Right lobe of liver (tissue), 6 donors: ENCODE results near the gene CSNK2B. TPM values are rescaled to one million over a fixed set of nuclear protein-coding genes. Genes with fewer than 3 reads are reported as not detected.
A peak's percentile ranks its signal among the peaks of the same experiment; 100 is the strongest.
"Not testable (repeated sequence)": the region's sequence is repeated elsewhere in the genome, so short reads cannot be mapped to it uniquely, and the experiment has no call there.

Experiments used
- ATAC-seq, 4 donors: fragments of 200-7000 bp; cut with Tn5 transposase; one replicate each; pipeline ENCODE4 v1.9.1; 2020; ENCODE audit warnings: mild to moderate bottlenecking in 4 of 4, moderate library complexity in 4 of 4
- DNase-seq, 3 donors: peaks; one replicate each; pipeline ENCODE4 v3.0.0-alpha.2; 2020
- H3K27ac ChIP-seq, 3 donors: fragments of 200-600 bp; one replicate each; pipeline ENCODE4 v1.8.0; 2022
- H3K27me3 ChIP-seq, 2 donors: fragments of 200-600 bp; one replicate each; pipeline ENCODE4 v1.8.0; 2022
- H3K36me3 ChIP-seq, 4 donors: fragments of 200-600 bp; sonication (generic) in 1 of 4; one replicate each; pipeline versions ENCODE4 v1.5.1 to v1.8.0; 2017 to 2022; ENCODE audit warnings: control low read depth in 1 of 4
- H3K4me1 ChIP-seq, 4 donors: fragments of 200-600 bp; sonication (generic) in 1 of 4; one replicate each; pipeline versions ENCODE4 v1.5.1 to v1.8.0; 2017 to 2022; ENCODE audit warnings: control low read depth in 1 of 4
- H3K4me3 ChIP-seq, 3 donors: fragments of 200-600 bp; one replicate each; pipeline ENCODE4 v1.8.0; 2022
- H3K9me3 ChIP-seq, 4 donors: fragments of 200-600 bp; sonication (generic) in 1 of 4; one replicate each; pipeline versions ENCODE4 v1.5.1 to v1.8.0; 2017 to 2022; ENCODE audit warnings: control low read depth in 1 of 4
- CTCF ChIP-seq, 4 donors: fragments of 200-600 bp in 3 of 4; fragments of 450-650 bp in 1 of 4; IDR thresholded peaks; one replicate each; pipeline versions ENCODE4 v1.5.1 to v1.8.0; 2016 to 2022; ENCODE audit warnings: antibody characterized with exemption in 4 of 4, mild to moderate bottlenecking in 2 of 4
- POLR2A ChIP-seq: fragments of 450-650 bp; IDR thresholded peaks from one replicate; pipeline ENCODE4 v1.6.1; 2017; ENCODE audit warnings: antibody characterized with exemption, mild to moderate bottlenecking
- WGBS: methylation state at CpG from one replicate; pipeline ENCODE4 v1.1.6; 2018; ENCODE audit warnings: low coverage, low lambda C conversion rate; ENCODE audit not compliant: insufficient coverage; ENCODE audit errors: missing lambda C conversion rate; 5-methylcytosine and 5-hydroxymethylcytosine counted together
- intact Hi-C, 2 donors: fragments of 100-400 bp; cut with DNase I; formaldehyde crosslinking; loops; one replicate each; pipeline versions ENCODE4 v1.11.2 to v1.14.1; 2022
- total RNA-seq, 6 experiments: library from RNA; depleted of rRNA in 2 of 6; stranded (reverse); fragments of >200 nt in 2 of 6; fragmentation: NEBNext Ultra II Directional in 3 of 6; extraction: Animal tissue kit (Norgen Biotek cat#: 25700) in 3 of 6; gene quantifications; one replicate each; pipeline versions ENCODE4 v1.1.0 to v1.2.4, GENCODE V29; 2016 to 2023
- donor health status: DM: no; HTN: yes; CAD: no.
- donor health status: DM: no; HTN: no; CAD: no.
- donor health status: DM: no; HTN: no; CAD: no.
- donor health status: DM: no; HTN: yes; CAD: no.
- donor health status: DM: no; HTN: yes; CAD: no.

Gene CSNK2B
- total RNA-seq, 6 experiments from 2014 or later: 52.5 to 171 (median 64.5) TPM

DNA sequence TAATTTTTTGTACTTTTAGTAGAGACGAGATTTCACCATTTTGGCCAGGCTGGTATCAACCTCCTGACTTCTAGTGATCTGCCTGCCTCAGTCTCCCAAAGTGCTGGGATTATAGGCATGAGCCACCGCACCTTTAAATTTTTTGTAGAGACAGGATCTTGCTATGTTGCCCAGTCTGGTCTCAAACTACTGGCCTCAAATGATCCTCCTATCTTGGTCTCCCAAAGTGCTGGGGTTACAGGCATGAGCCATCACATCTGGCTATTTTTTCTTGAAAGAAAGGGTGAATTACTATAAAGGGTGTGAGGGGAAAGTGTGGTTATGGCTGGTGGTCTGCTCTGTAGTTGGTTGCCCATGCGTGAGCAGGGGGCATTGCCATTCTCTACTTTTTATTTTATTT, 42.3 kb downstream of the CSNK2B start:
- no peak for DNase-seq
- no peak for ATAC-seq
- H3K36me3 ChIP-seq: no peaks in the 10 kb centered on the region

GRCh38 chr6:31709157-31709556, 43.3 kb downstream of the CSNK2B start:
- H3K27me3 ChIP-seq, H3K9me3 ChIP-seq, H3K4me3 ChIP-seq, ATAC-seq, intact Hi-C loops, DNase-seq, H3K4me1 ChIP-seq, H3K36me3 ChIP-seq, H3K27ac ChIP-seq: not testable (repeated sequence)
- 57% methylated on average over 9 of the region's 11 CpGs for WGBS

More for the DNA sequence above, 42.3 kb downstream of the CSNK2B start:
- H3K9me3 ChIP-seq: no peaks in the 10 kb centered on the region
- intact Hi-C loops: no loop called here
- WGBS: 84% methylated on average over 3 of the region's 3 CpGs
- H3K4me3 ChIP-seq: no peak overlapping the region
- H3K4me1 ChIP-seq: peaks cover 0 to 5% (median 0%) of the 10 kb centered on the region in 4 donors
- no peak overlapping the region for H3K27ac ChIP-seq
- no peaks in the 10 kb centered on the region for H3K27me3 ChIP-seq
- TF ChIP-seq CTCF (IDR thresholded peaks at IDR 0.05) (no peak), POLR2A (no peak)

DNA sequence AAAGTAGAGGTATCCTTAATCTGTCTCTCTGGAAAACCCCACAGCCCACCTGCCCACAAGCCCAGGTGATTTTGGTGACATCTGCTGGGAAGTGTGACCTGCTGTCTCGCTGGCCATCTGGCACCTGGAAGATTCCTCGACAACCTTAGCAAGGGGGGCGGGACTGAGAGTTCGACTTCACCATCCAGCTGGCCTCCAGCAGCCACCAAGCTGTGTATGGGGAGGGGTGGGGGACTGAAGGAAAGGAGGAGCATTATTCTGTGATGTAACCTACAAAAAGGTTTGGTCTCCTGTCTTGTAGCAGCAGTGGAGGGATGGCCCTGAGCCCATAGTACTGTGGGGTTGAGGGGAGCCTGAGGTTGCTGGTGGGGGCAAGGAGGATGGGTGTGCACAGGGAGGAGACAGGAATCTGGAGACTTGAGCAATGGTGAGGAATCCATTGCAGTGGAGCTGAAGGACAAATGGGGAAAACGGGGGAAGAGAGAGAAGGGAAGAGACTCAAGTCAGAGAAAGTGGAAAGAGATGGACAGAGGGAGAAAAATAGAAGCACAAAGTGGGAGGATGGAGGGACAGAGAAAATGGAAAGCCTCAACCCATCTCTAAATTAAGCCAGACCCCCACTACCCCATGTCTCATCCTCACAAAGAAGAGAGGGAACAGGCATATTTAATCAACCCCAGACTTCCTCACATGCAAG, 44.8 kb downstream of the CSNK2B start:
- intact Hi-C loops: loop anchor here in 1 of 2 donors (10.0 kb wide), 1 partner anchor 54 kb away; the partner anchor contains the start of gene SAPCD1
- DNase-seq (no peak), ATAC-seq (no peak)
- Histone ChIP-seq H3K36me3 (no peaks in the 10 kb centered on the region), H3K9me3 (no peaks in the 10 kb centered on the region), H3K27me3 (no peaks in the 10 kb centered on the region), H3K4me1 (no peaks in the 10 kb centered on the region), H3K4me3 (no peak overlapping the region), H3K27ac (no peak overlapping the region)
- 64% methylated on average over 5 of the region's 5 CpGs for WGBS
- TF ChIP-seq CTCF (IDR thresholded peaks at IDR 0.05) (no peak), POLR2A (no peak)

GRCh38 chr6:31711233-31711632, 45.4 kb downstream of the CSNK2B start:
- no peaks in the 10 kb centered on the region for H3K27me3 ChIP-seq
- TF ChIP-seq POLR2A (no peak), CTCF (IDR thresholded peaks at IDR 0.05) (no peak)
- ATAC-seq (peak; percentile 13 to 36 (median 18)), DNase-seq (peak in 1 of 3 donors; percentile 48)
- H3K36me3 ChIP-seq: no peaks in the 10 kb centered on the region
- WGBS: 30% methylated on average over 6 of the region's 8 CpGs
- H3K4me1 ChIP-seq: no peaks in the 10 kb centered on the region
- H3K27ac ChIP-seq: no peak overlapping the region
- intact Hi-C loops: loop anchor here in 1 of 2 donors (10.0 kb wide), 1 partner anchor 54 kb away; the partner anchor contains the start of gene SAPCD1
- no peaks in the 10 kb centered on the region for H3K9me3 ChIP-seq
- no peak overlapping the region for H3K4me3 ChIP-seq

DNA sequence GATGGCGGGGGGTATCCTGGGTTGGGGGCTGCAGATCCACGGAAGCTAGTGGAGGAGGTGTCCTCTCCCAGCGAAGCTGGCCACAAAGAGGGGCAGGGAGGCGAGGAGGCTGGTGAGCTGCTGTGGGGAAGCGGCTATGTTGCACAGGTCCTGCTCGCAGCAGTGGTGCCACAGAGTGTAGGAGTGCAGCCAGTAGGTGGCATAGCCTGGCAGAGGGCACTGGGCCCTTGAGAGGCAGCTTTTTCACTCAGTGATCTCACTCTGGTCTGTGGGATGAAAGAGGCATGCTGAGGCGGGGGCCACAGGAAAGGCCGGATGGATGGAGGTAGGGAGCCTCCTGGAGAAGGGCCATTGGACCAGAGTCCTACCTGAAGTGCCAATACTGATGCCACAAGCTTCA, 46.4 kb downstream of the CSNK2B start:
- TF ChIP-seq CTCF (IDR thresholded peaks at IDR 0.05) (peak in 3 of 4 donors; percentile 8 to 28 (median 27)), POLR2A (no peak)
- H3K36me3 ChIP-seq: no peaks in the 10 kb centered on the region
- intact Hi-C loops: loop anchor here in 1 of 2 donors (10.0 kb wide), 1 partner anchor 53 kb away; the partner anchor contains the start of gene SAPCD1
- 89% methylated on average over 3 of the region's 8 CpGs for WGBS
- no peak for DNase-seq
- no peaks in the 10 kb centered on the region for H3K27me3 ChIP-seq
- no peak overlapping the region for H3K4me3 ChIP-seq
- H3K27ac ChIP-seq: no peak overlapping the region
- H3K4me1 ChIP-seq: no peaks in the 10 kb centered on the region
- ATAC-seq: peak; percentile 55 to 75 (median 65)
- no peaks in the 10 kb centered on the region for H3K9me3 ChIP-seq
